Suprapubic skin (tissue), 4 donors: ENCODE results near the gene EEPD1. TPM values are rescaled to one million over a fixed set of nuclear protein-coding genes. Genes with fewer than 3 reads are reported as not detected.

Experiments used
- DNase-seq, 2 donors: peaks; one replicate each; pipeline ENCODE4 v3.0.0-alpha.2; 2019; ENCODE audit warnings: low spot score in 2 of 2
- H3K27ac ChIP-seq: fragments of 200-600 bp; sonication (generic); one replicate; pipeline ENCODE4 v1.5.1; 2019
- H3K27me3 ChIP-seq: fragments of 200-600 bp; sonication (generic); one replicate; pipeline ENCODE4 v1.5.1; 2019
- H3K36me3 ChIP-seq: fragments of 200-600 bp; sonication (generic); one replicate; pipeline ENCODE4 v1.5.1; 2019
- H3K4me1 ChIP-seq: fragments of 200-600 bp; sonication (generic); one replicate; pipeline ENCODE4 v1.5.1; 2019
- H3K4me3 ChIP-seq: fragments of 200-600 bp; sonication (generic); one replicate; pipeline ENCODE4 v1.5.1; 2019; ENCODE audit warnings: mild to moderate bottlenecking
- H3K9me3 ChIP-seq: fragments of 200-600 bp; sonication (generic); one replicate; pipeline ENCODE4 v1.5.1; 2019
- CTCF ChIP-seq, 2 donors: fragments of 200-600 bp in 1 of 2; fragments of 450-650 bp in 1 of 2; sonication (generic) in 1 of 2; IDR thresholded peaks; one replicate each; pipeline ENCODE4 v1.5.1; 2016 to 2019; ENCODE audit warnings: antibody characterized with exemption in 2 of 2, mild to moderate bottlenecking in 1 of 2, moderate library complexity in 1 of 2
- EP300 ChIP-seq: sonication (generic); formaldehyde crosslinking; IDR thresholded peaks from one replicate; pipeline ENCODE4 v1.6.1; 2017; ENCODE audit warnings: antibody characterized with exemption
- POLR2A ChIP-seq, 2 donors: fragments of 450-650 bp; IDR thresholded peaks; one replicate each; pipeline ENCODE4 v1.6.1; 2017; ENCODE audit warnings: antibody characterized with exemption in 2 of 2, mild to moderate bottlenecking in 2 of 2, moderate library complexity in 2 of 2
- POLR2AphosphoS5 ChIP-seq, 3 donors: sonication (generic); formaldehyde crosslinking; IDR thresholded peaks; one replicate each; pipeline ENCODE4 v1.6.1; 2017; ENCODE audit warnings: antibody characterized with exemption in 3 of 3
- WGBS: methylation state at CpG from one replicate; pipeline ENCODE4 v1.1.5; 2018; 5-methylcytosine and 5-hydroxymethylcytosine counted together
- total RNA-seq, 4 donors: library from RNA; depleted of rRNA; stranded (reverse); fragments of >200 nt; gene quantifications; one replicate each; pipeline ENCODE4 v1.1.0, GENCODE V29; 2016

The EEPD1 gene
- total RNA-seq, 4 donors from 2014 or later = 11.7 to 18.2 (median 16.1) TPM

DNA sequence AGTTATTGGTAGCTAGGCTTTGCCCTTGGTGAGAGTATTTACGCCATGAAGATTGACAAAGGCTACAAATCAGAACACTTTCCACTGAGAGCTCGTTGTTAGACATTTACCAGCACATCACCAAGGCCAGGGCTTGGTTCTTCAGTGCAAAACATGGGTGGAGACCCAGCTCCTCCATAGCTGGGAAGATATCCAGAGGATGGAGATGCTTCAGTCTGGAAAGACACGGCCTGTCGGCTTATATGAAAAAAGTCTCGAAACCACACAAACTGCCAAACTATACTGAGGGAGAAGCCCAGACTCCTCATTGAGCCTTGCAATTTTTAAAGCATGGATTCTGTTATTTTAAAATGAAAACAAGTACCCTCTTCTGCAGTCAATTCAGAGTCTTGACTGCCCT lies 153.2 kb downstream of the EEPD1 start:
- DNase-seq = peak; percentile 9 to 26
- no peak overlapping the region for H3K27ac ChIP-seq
- H3K9me3 ChIP-seq = no peaks in the 10 kb centered on the region
- H3K27me3 ChIP-seq = no peaks in the 10 kb centered on the region
- H3K4me3 ChIP-seq = no peak overlapping the region
- WGBS = 91% methylated on average over 5 of the region's 5 CpGs
- no peak for TF ChIP-seq CTCF (IDR thresholded peaks at IDR 0.05)
- no peak for TF ChIP-seq POLR2A (IDR thresholded peaks at IDR 0.05)
- no peak for TF ChIP-seq POLR2AphosphoS5 (IDR thresholded peaks at IDR 0.05)
- no peak for TF ChIP-seq EP300
- H3K36me3 ChIP-seq = no peaks in the 10 kb centered on the region
- peaks cover 30% of the 10 kb centered on the region for H3K4me1 ChIP-seq

GRCh38 chr7:36306722-36307121 lies 153.7 kb downstream of the EEPD1 start:
- Histone ChIP-seq H3K9me3 (no peaks in the 10 kb centered on the region), H3K4me1 (peaks cover 29% of the 10 kb centered on the region), H3K36me3 (no peaks in the 10 kb centered on the region), H3K4me3 (no peak overlapping the region), H3K27ac (no peak overlapping the region), H3K27me3 (no peaks in the 10 kb centered on the region)
- WGBS = 87% methylated on average over 10 of the region's 10 CpGs
- DNase-seq = peak; percentile 45 to 50
- TF ChIP-seq POLR2A (IDR thresholded peaks at IDR 0.05) = no peak
- TF ChIP-seq POLR2AphosphoS5 (IDR thresholded peaks at IDR 0.05) = no peak
- TF ChIP-seq EP300 = no peak
- no peak for TF ChIP-seq CTCF (IDR thresholded peaks at IDR 0.05)

- no peak overlapping the region for H3K4me3 ChIP-seq
- DNase-seq = peak; percentile 30 to 45
- WGBS = 88% methylated on average over 10 of the region's 10 CpGs
- peaks cover 18% of the 10 kb centered on the region for H3K4me1 ChIP-seq
- TF ChIP-seq EP300 (no peak), POLR2AphosphoS5 (IDR thresholded peaks at IDR 0.05) (no peak), CTCF (IDR thresholded peaks at IDR 0.05) (no peak)
- no peaks in the 10 kb centered on the region for H3K9me3 ChIP-seq
- H3K36me3 ChIP-seq = no peaks in the 10 kb centered on the region
- no peaks in the 10 kb centered on the region for H3K27me3 ChIP-seq
- H3K27ac ChIP-seq = no peak overlapping the region
These were observed 155.0 kb downstream of the EEPD1 start for GRCh38 chr7:36308031-36308430.

DNA sequence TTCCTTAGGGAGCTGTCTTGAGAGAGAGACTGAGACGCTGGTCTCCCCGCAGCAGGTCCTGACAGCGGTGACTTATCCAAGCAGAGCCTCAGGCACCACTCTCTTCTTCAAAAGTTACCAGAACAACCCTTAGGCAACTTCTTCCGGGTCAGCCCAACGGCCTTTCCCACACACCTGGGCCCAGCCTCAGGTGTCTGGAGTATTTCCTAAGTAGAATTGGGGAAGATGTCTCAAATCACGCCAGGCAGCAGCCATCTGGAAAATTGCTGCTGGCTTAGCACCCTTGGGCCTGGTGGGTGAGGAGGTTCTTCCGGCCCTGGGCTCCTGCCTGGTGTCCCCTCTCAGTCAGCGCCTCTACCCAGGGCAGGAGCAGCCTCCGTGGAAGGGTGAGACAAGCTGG lies 156.2 kb downstream of the EEPD1 start:
- WGBS = 80% methylated on average over 6 of the region's 9 CpGs
- TF ChIP-seq CTCF (IDR thresholded peaks at IDR 0.05) = no peak
- no peak for TF ChIP-seq POLR2AphosphoS5 (IDR thresholded peaks at IDR 0.05)
- no peak for TF ChIP-seq EP300
- TF ChIP-seq POLR2A (IDR thresholded peaks at IDR 0.05) = no peak

DNA sequence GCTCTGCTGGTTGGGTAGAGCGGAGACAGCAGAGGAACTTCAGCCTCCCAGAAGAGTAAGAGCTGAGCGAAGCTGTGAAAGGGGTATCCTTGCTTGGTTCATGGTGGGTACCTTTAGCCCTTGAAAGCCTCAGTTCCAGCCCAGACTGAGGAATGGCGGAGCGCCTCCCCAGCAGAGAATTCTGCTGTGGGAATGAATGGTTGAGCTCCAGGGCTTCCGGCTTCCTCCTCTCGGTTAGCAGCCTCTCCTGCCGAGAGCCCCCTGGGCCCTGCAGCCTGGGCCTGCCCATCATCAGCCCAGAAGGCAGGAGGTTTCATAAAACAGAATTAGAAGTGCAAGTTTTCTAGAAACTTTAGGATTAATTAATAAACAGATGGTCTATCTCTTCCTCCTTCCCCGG lies 156.7 kb downstream of the EEPD1 start:
- no peak for TF ChIP-seq EP300
- no peak for TF ChIP-seq POLR2AphosphoS5 (IDR thresholded peaks at IDR 0.05)
- no peak overlapping the region for H3K27ac ChIP-seq
- no peaks in the 10 kb centered on the region for H3K27me3 ChIP-seq
- H3K4me3 ChIP-seq = no peak overlapping the region
- H3K9me3 ChIP-seq = no peaks in the 10 kb centered on the region
- 88% methylated on average over 6 of the region's 8 CpGs for WGBS
- no peaks in the 10 kb centered on the region for H3K36me3 ChIP-seq
- peak; percentile 34 to 38 for DNase-seq
- H3K4me1 ChIP-seq = peaks cover 1% of the 10 kb centered on the region

More for the DNA sequence above, 156.2 kb downstream of the EEPD1 start:
- H3K36me3 ChIP-seq = no peaks in the 10 kb centered on the region
- H3K27ac ChIP-seq = no peak overlapping the region
- H3K4me1 ChIP-seq = peaks cover 5% of the 10 kb centered on the region
- peak; percentile 48 to 56 for DNase-seq
- no peaks in the 10 kb centered on the region for H3K9me3 ChIP-seq
- H3K27me3 ChIP-seq = no peaks in the 10 kb centered on the region
- H3K4me3 ChIP-seq = no peak overlapping the region

- Histone ChIP-seq H3K27ac (no peak overlapping the region), H3K4me1 (no peaks in the 10 kb centered on the region), H3K36me3 (no peaks in the 10 kb centered on the region), H3K27me3 (no peaks in the 10 kb centered on the region), H3K4me3 (no peak overlapping the region), H3K9me3 (no peaks in the 10 kb centered on the region)
- WGBS = 95% methylated on average over 8 of the region's 8 CpGs
- TF ChIP-seq CTCF (IDR thresholded peaks at IDR 0.05) (no peak), POLR2A (IDR thresholded peaks at IDR 0.05) (no peak), POLR2AphosphoS5 (IDR thresholded peaks at IDR 0.05) (no peak), EP300 (no peak)
- DNase-seq = peak; percentile 40 to 73
These were observed 157.8 kb downstream of the EEPD1 start for GRCh38 chr7:36310897-36311296.
